ENCODE results near the gene AKAP7. TPM values are rescaled to one million over a fixed set of nuclear protein-coding genes. Genes with fewer than 3 reads are reported as not detected.

AKAP7 gene
- polyA plus RNA-seq, 1 of the 3 experiments (the other 2 are of a cell fraction): 0.58 TPM

DNA sequence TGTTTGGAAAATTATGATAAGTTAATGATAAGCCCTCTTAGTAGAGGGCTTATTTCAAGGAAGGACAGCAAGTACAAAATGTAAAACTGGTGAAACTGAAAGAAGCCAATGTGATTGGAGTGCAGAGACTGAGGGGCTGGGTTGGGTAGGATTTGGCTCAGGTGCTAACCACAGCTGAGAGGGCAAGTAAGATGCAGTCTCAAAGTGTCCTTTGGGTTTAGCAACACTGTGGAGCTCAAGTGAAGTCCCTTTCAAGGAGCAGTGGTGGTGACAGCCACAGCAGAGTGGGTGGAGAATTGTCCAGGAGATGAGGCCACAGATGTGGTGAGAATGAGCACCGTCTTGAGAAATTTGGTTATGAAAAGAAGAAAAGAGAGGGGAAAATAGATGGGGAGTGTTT lies 181.4 kb downstream of the AKAP7 start:
- Histone ChIP-seq H3K4me2 (no peak overlapping the region), H4K20me1 (ENCODE audit: insufficient read depth) (no peaks in the 10 kb centered on the region), H3K79me2 (ENCODE audit: insufficient read depth) (no peaks in the 10 kb centered on the region), H3K27me3 (ENCODE audit: insufficient read depth) (no peaks in the 10 kb centered on the region), H3K36me3 (replicated peaks in 1 of 2; ENCODE audit: control insufficient read depth in 1 of 2, insufficient read depth in 2 of 2, low read length in 1 of 2) (no peaks in the 10 kb centered on the region), H3K9me3 (no peaks in the 10 kb centered on the region), H3K27ac (ENCODE audit: low read depth in 2 of 2, low read length in 1 of 2) (no peak overlapping the region), H3K4me3 (ENCODE audit: low read depth in 2 of 2, low read length in 1 of 2) (no peak overlapping the region), H3K9me2 (no peaks in the 10 kb centered on the region), H3F3A (replicated peaks; ENCODE audit: insufficient read depth) (no peaks in the 10 kb centered on the region), H3K4me1 (ENCODE audit: control insufficient read depth in 1 of 2, insufficient read depth in 2 of 2, low read depth in 1 of 2, low read length in 1 of 2) (no peaks in the 10 kb centered on the region), H3K9ac (no peak overlapping the region), H2AFZ (ENCODE audit: low read depth) (no peak overlapping the region)
- 15% methylated on average over 1 of the region's 1 CpG for WGBS (ENCODE audit: low lambda C conversion rate)
- no peak for TF ChIP-seq SMC3 (IDR thresholded peaks at IDR 0.05; ENCODE audit: low read depth, low read length)
- TF ChIP-seq SIN3A (IDR thresholded peaks at IDR 0.05; ENCODE audit: borderline replicate concordance, low read depth, low read length): no peak
- no peak for TF ChIP-seq YY1 (IDR thresholded peaks at IDR 0.05; ENCODE audit: low read depth)
- TF ChIP-seq NFIC (IDR thresholded peaks at IDR 0.05; ENCODE audit: borderline replicate concordance): no peak
- no peak for TF ChIP-seq EP300 (IDR thresholded peaks at IDR 0.05; ENCODE audit: borderline replicate concordance in 1 of 2, low read depth in 1 of 2, low read length in 1 of 2)
- no peak for TF ChIP-seq POLR2AphosphoS5 (IDR thresholded peaks at IDR 0.05; ENCODE audit: low read depth, low read length)
- TF ChIP-seq RFX5 (IDR thresholded peaks at IDR 0.05; ENCODE audit: low read length): no peak
- TF ChIP-seq CHD2 (IDR thresholded peaks at IDR 0.05; ENCODE audit: low read length, partially characterized antibody): no peak
- TF ChIP-seq TEAD4 (IDR thresholded peaks at IDR 0.05; ENCODE audit: borderline replicate concordance, insufficient read depth): no peak
- TF ChIP-seq RAD21 (IDR thresholded peaks at IDR 0.05; ENCODE audit: low read length): no peak
- TF ChIP-seq, protein P1, sequence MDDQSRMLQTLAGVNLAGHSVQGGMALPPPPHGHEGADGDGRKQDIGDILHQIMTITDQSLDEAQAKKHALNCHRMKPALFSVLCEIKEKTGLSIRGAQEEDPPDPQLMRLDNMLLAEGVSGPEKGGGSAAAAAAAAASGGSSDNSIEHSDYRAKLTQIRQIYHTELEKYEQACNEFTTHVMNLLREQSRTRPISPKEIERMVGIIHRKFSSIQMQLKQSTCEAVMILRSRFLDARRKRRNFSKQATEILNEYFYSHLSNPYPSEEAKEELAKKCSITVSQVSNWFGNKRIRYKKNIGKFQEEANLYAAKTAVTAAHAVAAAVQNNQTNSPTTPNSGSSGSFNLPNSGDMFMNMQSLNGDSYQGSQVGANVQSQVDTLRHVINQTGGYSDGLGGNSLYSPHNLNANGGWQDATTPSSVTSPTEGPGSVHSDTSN (IDR thresholded peaks at IDR 0.05): no peak
- TF ChIP-seq TCF12 (IDR thresholded peaks at IDR 0.05): no peak
- no peak for TF ChIP-seq MXI1 (IDR thresholded peaks at IDR 0.05; ENCODE audit: low read depth, low read length)
- TF ChIP-seq, protein P2, sequence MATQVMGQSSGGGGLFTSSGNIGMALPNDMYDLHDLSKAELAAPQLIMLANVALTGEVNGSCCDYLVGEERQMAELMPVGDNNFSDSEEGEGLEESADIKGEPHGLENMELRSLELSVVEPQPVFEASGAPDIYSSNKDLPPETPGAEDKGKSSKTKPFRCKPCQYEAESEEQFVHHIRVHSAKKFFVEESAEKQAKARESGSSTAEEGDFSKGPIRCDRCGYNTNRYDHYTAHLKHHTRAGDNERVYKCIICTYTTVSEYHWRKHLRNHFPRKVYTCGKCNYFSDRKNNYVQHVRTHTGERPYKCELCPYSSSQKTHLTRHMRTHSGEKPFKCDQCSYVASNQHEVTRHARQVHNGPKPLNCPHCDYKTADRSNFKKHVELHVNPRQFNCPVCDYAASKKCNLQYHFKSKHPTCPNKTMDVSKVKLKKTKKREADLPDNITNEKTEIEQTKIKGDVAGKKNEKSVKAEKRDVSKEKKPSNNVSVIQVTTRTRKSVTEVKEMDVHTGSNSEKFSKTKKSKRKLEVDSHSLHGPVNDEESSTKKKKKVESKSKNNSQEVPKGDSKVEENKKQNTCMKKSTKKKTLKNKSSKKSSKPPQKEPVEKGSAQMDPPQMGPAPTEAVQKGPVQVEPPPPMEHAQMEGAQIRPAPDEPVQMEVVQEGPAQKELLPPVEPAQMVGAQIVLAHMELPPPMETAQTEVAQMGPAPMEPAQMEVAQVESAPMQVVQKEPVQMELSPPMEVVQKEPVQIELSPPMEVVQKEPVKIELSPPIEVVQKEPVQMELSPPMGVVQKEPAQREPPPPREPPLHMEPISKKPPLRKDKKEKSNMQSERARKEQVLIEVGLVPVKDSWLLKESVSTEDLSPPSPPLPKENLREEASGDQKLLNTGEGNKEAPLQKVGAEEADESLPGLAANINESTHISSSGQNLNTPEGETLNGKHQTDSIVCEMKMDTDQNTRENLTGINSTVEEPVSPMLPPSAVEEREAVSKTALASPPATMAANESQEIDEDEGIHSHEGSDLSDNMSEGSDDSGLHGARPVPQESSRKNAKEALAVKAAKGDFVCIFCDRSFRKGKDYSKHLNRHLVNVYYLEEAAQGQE (IDR thresholded peaks at IDR 0.05; ENCODE audit: low read depth, low read length): no peak
- TF ChIP-seq IRF3 (IDR thresholded peaks at IDR 0.05; ENCODE audit: low read depth, low read length): no peak
- no peak for TF ChIP-seq NRF1 (IDR thresholded peaks at IDR 0.05; ENCODE audit: low read depth, low read length)
- no peak for TF ChIP-seq ELF1 (IDR thresholded peaks at IDR 0.05)
- TF ChIP-seq GATA2 (CRISPR knock-in tag; IDR thresholded peaks at IDR 0.05): no peak
- TF ChIP-seq RXRA (IDR thresholded peaks at IDR 0.05; ENCODE audit: borderline replicate concordance, low read depth): no peak
- TF ChIP-seq CTCF (IDR thresholded peaks at IDR 0.05): no peak
- ChIA-PET POLR2A (no interaction called here), CTCF (no interaction called here)
- DNase-seq: no peak
